Superior temporal gyrus (tissue), 1 donor: ENCODE data around the gene CREBBP.

ENCODE experiments used
- DNase-seq: peaks from one replicate; pipeline ENCODE4 v3.0.0-alpha.2; 2016; ENCODE audit errors: extremely low spot score

Gene CREBBP

DNA sequence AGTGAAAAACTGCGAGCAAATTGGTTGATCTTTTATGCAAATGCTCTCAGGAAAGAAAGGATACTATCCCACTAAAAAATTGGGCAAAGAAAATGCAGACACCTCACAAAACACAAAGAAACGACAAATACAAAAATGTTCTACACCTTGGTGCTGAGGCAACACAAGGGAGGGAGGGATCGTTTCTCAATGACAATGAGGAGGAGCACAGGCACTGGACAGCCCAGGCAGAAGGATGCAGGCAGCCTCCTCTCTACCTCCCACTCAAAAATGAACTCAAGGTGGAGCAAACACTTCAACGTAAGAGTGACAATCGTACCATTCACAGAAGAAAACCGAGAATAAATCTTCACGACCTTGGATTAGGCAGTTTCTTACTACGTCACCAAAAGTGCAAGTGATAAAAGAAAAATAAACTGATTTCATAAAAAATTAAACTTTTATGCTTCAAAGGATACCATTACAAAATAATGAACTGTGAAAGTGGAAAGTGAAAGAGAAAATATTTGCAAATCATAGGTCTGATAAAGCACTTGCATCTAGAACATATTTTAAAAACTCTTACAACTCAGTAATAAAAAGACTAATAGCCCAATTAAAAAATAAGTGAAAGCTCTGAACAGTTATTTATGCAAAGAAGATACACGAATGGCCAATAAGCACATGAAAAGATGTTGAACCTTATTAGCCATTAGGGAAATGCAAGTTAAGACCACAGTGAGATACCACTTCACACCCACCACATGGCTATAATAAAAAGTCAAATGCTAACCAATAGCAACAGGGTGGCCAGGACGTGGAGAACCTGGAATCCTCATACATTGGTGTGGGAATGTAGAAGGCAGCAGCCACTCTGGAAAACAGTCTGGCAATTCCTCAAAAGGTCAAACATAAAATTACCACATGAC is 82.4 kb downstream of the CREBBP start:
- no peak for DNase-seq

DNA sequence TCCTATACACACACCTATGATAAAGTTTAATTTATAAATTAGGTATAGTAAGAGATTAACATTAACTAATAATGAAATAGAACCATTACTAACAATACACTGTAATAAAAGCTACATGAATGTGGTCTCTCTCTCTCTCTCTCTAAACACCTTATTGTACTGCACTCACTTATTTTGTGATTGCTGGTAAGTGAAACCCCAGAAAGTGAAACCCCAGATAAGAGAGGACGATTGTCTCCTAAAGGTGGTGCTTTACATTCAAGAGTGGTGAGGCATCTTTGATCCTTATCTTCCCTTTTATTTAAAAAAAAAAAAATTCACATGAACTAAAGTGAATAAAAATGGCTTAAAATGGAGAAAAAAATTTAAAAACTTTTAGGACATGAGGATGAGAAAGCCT is 83.0 kb downstream of the CREBBP start:
- DNase-seq = no peak

DNA sequence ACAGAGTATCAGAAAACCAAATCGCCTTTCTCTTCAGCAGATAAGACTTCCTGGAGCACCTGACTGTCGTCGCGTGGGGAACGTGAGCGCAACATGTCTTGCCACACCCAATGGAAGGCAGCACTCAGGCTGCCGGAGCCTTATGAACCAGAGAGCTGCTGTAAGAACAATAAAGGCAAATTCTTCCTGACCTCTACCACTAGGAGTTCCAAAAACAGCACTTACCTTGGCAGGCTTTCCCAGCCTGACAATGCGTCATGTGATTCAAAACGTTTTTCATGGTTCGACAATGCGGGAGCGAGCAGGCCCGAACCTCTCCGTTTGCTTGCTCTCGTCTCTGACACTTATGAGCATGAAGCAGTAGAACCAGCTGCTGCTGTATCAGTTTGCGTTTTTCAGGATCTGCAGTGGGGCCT is 87.3 kb downstream of the CREBBP start:
- no peak for DNase-seq

DNA sequence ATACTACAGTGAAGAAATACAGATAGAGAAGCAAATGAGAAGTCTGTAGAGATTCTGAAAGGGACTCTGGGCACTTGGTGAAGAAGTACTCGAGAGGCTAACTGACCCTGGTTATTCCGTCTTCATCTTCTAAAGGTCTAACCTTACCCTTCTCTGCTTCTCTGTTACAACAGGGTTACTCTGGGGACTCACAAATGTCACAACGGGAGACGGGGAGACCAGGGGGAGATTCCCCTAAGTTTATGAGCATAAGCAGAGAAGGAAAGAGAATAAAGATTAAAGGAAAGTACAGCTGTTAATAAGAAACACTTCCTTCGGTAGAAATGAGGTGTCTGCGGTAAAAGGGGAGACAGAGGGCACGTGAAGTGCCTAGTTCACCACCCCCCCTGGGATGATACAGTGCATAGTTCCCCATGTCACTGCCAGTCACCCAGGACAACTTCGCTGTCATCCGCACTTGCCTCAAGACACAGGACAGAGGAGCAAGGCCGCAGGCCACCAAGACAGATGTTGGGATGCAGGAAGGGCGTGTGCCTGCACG is 88.0 kb downstream of the CREBBP start:
- no peak for DNase-seq

GRCh38 chr16:3791701-3792100 is 88.8 kb downstream of the CREBBP start:
- DNase-seq = no peak

DNA sequence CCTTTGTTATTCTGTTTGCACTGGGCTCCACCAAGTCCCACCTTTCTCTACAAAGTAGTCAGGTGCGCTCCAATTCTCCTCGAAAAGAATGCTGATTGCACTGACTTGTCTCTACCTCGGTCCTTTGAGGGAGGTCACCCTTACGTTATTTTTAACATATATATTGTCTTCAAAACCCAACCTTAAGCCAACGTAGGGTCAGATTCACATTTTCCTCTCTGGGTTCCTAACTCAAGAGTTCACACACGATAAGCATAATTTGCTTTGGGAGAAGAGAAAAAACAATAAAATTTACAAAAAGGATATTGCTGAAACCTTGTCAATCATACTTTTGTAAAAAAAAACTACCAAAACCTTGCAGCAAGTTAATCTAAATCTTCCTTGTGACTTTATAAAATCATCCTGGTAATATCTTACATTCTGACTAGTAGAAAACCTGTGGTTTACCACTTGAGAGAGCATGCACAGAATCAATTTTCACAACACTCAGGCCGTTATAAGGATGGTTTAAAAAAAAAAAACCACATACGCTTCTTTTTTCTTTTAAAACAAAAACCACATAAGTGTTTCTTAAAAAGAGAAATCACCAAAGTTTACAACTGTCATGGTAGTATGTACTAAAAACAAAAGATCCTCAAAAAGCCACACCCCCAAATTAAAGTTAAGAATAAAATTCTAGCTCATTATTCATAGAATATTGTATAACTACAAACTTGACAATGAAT is 91.0 kb downstream of the CREBBP start:
- DNase-seq = no peak

GRCh38 chr16:3788711-3789374 is 91.7 kb downstream of the CREBBP start:
- no peak for DNase-seq

GRCh38 chr16:3787924-3788661 is 92.4 kb downstream of the CREBBP start:
- DNase-seq = no peak

DNA sequence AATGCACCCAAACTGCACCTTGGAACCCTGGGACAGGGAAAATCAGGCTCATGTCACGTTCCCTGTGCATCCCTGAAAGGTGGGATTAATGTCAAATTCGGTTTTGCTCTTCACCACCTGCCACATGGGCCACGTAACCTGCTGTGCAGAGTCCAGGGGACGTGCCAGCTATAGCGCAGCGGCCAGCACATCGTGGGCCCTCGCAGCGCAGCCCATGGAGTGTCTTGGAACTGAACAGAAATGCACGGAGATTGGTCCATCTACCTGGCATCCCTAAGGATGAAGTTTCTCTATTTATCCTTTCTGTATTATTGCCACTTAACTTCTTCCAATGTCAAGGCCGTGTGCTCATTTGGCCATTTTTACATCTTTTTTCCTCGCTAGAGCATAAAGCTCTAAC is 95.1 kb downstream of the CREBBP start:
- no peak for DNase-seq

DNA sequence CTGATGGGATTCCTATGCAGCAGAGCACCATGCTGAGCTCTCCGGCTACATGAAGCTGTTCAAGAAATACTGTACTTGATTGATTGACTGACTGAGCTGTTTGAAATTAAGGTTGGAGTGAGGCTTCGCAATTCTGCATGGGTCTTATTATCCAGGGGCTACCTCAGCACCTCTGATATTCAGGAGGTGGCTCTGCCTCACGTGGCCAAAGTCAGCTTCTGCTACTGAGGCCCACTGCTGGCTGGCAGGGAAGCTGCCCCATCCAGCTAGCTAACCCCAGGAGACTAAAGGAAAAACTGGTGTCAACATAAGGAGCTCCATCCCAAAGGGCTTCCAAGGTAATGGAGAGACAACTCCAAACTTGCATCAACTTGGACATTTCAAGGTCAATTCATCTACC is 97.0 kb downstream of the CREBBP start:
- DNase-seq = no peak

DNA sequence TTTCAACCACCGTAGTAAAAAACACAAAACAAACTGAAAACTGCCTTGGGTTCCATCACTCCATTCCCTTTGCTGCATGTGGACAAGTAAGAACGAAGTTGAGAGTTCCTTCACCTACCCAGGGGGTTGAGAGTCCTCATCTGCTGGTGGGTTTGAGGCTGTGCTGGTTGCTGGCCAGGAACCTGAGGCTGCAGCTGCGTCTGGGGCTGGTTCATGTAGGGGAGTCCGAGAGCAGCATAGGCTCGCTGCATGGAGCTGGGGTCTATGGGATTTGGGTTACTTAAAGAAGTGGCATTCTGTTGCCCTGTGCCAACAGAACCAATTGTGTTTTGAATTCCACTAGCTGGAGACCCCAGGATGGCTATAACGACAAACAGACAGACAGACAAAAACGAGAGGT is 97.9 kb downstream of the CREBBP start:
- no peak for DNase-seq

DNA sequence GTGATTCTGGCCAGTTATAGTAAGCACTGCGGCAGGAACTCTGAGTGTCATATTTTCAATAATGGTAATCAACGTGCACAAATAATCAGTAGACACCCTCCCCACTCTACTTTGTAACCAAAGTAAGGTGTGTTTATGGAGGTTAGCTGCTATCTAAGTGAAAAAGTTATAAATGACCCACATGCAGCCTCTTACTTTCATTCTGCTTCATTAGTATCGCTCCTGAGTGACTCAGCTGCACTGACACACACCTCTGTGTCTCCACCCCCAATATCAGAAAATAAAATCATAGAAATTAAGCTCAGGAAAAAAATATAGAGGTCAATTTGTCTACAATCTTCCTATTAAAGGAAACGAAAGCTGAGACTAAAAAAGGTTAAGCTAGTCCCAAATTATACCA is 99.1 kb downstream of the CREBBP start:
- DNase-seq = no peak

GRCh38 chr16:3780570-3780969 is 99.9 kb downstream of the CREBBP start:
- DNase-seq = no peak

DNA sequence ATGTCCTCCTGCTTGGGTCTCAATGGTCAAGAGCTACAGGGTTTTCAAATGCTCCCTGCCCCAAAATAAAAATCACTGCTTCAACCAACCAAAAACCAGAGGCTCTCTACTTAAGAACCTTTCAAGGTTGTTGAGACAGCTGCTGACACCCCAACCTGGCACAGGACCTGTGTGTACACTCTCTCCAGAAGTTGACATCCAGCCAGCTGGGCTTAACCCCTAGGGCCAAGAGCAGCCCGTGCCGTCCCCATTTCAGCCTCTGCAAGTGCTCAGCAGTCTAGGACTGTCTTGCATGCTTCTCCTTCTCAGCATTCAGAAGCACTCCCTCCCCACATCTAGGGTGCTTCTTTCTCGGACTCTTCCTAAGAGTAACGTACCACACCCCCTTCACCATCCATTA is 104.2 kb downstream of the CREBBP start:
- DNase-seq = no peak

- DNase-seq = no peak
These were observed 105.7 kb downstream of the CREBBP start for GRCh38 chr16:3774819-3775218.

- peak; percentile 73 for DNase-seq
These were observed 106.3 kb downstream of the CREBBP start for GRCh38 chr16:3774156-3774767.

- DNase-seq = no peak
These were observed 106.8 kb downstream of the CREBBP start for GRCh38 chr16:3773663-3774062.

- DNase-seq = no peak
These were observed 109.0 kb downstream of the CREBBP start for GRCh38 chr16:3771513-3771912.

GRCh38 chr16:3770530-3770929 is 110.0 kb downstream of the CREBBP start:
- DNase-seq = no peak

GRCh38 chr16:3769942-3770341 is 110.6 kb downstream of the CREBBP start:
- DNase-seq = no peak

- DNase-seq = no peak
These were observed 111.5 kb downstream of the CREBBP start for GRCh38 chr16:3769013-3769412.
